ENCODE measurements around the gene LRG1. TPM values are rescaled to one million over a fixed set of nuclear protein-coding genes. Genes with fewer than 3 reads are reported as not detected.
A peak's percentile ranks its signal among the peaks of the same experiment; 100 is the strongest.

LRG1 gene
- total and polyA plus RNA-seq, 10 donors: 1.7 to 54.0 (median 12.3) TPM

GRCh38 chr19:4586691-4587090 lies 46.9 kb upstream of the LRG1 start:
- Histone ChIP-seq H3K36me3 (no peaks in the 10 kb centered on the region), H3K27me3 (replicated peaks in 1 of 7) (peaks cover 0 to 98% (median 50%) of the 10 kb centered on the region in 7 donors)

DNA sequence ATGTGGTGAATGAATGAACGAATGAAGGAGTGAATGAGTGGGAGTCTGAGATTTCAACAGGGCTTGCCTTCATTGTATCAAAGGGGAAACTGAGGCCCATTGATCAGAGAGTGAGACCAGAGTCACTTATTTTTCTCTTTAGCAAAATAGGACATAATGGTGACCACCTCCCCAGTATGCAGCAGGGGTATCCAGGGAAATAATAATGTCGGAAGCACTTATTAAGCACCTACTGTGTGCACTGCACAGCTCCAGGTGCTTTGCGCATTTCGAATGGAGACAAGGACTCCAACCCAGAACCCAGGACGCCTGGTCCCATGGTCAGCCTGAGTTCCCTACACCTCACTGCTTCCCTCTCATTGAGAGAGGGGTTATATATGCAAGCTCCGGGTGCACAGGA lies 46.4 kb upstream of the LRG1 start:
- H3K4me3 ChIP-seq: no peak overlapping the region
- H3K9me3 ChIP-seq: no peaks in the 10 kb centered on the region
- no peak overlapping the region for H3K27ac ChIP-seq
- DNase-seq: no peak
- no peak for TF ChIP-seq POLR2A (IDR thresholded peaks at IDR 0.05)
- no peak for TF ChIP-seq POLR2AphosphoS5 (IDR thresholded peaks at IDR 0.05)
- TF ChIP-seq CTCF (IDR thresholded peaks at IDR 0.05 in 8 of 11, conservative IDR thresholded peaks at IDR 0.05 in 3 of 11): no peak
- peaks cover 0 to 97% (median 50%) of the 10 kb centered on the region in 7 donors for H3K27me3 ChIP-seq (replicated peaks in 1 of 7)
- H3K36me3 ChIP-seq: no peaks in the 10 kb centered on the region
- intact Hi-C loops (cut with DNase I; ENCODE audit: low total_unique reads): no loop called here
- WGBS, 5 donors: 55 to 82% (median 72%) methylated on average over 6 of the region's 6 CpGs
- H3K4me1 ChIP-seq: peaks cover 17 to 38% (median 34%) of the 10 kb centered on the region in 6 donors

More at GRCh38 chr19:4586691-4587090, 46.9 kb upstream of the LRG1 start:
- peaks cover 17 to 37% (median 32%) of the 10 kb centered on the region in 6 donors for H3K4me1 ChIP-seq
- H3K9me3 ChIP-seq: no peaks in the 10 kb centered on the region
- WGBS, 5 donors: 67 to 87% (median 83%) methylated on average over 6 of the region's 6 CpGs
- no peak for TF ChIP-seq POLR2A (IDR thresholded peaks at IDR 0.05)
- no peak for TF ChIP-seq POLR2AphosphoS5 (IDR thresholded peaks at IDR 0.05)
- TF ChIP-seq CTCF (IDR thresholded peaks at IDR 0.05 in 8 of 11, conservative IDR thresholded peaks at IDR 0.05 in 3 of 11): no peak
- no peak overlapping the region for H3K27ac ChIP-seq
- no peak for DNase-seq
- intact Hi-C loops (cut with DNase I; ENCODE audit: low total_unique reads): no loop called here
- no peak overlapping the region for H3K4me3 ChIP-seq

DNA sequence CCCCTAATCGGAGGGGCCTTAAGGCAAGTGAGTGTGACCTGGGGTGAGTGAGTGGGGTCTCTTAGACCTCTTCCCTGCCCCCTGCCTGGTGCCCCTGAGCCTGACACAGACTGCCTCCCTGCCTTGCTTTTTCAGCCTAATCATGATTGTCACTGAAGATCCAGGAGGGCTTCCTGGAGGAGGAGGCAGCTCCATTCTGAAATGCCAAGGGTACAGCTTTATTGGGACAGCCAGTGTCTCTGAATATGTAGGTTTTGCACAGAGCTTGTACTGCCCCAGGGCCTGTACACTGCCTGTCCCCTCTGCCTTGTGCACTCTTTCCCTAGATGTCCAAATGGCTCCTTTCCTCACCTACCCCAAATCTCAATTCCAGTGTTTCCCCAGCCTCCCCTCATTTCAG lies 45.7 kb upstream of the LRG1 start:
- WGBS, 5 donors: 79 to 100% (median 93%) methylated on average over 1 of the region's 1 CpG
- Histone ChIP-seq H3K4me3 (no peak overlapping the region), H3K4me1 (peaks cover 17 to 42% (median 36%) of the 10 kb centered on the region in 6 donors), H3K27me3 (replicated peaks in 1 of 7) (peaks cover under 1 to 97% (median 52%) of the 10 kb centered on the region in 7 donors), H3K27ac (no peak overlapping the region), H3K36me3 (no peaks in the 10 kb centered on the region), H3K9me3 (no peaks in the 10 kb centered on the region)
- intact Hi-C loops (cut with DNase I; ENCODE audit: low total_unique reads): no loop called here
- TF ChIP-seq POLR2AphosphoS5 (IDR thresholded peaks at IDR 0.05) (no peak), CTCF (IDR thresholded peaks at IDR 0.05 in 8 of 11, conservative IDR thresholded peaks at IDR 0.05 in 3 of 11) (no peak), POLR2A (IDR thresholded peaks at IDR 0.05) (no peak)
- DNase-seq: no peak

DNA sequence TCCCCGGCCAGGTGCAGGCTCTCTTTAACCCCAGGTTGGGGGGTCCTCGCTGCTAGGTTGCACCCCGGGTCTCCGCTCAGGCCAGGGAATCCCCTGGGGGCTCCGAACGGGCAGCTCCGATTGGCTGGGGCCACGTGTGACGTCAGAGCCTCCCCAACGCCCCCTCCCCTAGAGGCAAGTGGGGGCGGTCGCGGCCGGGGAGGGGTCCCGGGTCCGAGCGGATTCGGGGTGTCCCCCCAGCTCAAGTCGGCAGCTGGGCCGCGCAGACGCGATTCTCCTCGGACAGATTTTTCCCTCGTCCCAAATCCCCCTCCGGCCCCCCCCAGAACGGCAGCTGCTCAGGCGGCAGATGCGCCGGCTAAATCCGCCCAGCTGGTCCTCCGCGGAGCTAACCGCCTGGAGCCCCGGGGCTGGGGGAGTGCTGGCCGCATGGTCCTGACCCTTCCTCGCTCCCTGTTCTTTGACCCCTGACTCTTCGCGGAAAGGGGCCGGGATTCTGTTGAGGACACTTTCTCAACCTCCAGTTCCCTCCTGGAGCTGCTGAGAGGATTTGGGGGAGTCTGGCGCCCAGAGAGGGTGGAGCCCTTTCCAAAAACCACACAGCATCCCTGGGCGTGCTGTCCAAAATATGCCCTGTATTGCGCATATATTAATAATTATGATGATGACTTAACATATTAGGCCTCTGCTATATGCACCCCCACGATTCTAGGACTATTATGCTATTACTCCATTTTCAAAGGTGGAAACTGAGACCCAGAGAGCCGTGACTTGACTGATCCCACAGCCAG lies 45.0 kb upstream of the LRG1 start:
- 8 to 20% (median 11%) methylated on average over 22 to 45 of the region's 45 CpGs for WGBS, 5 donors
- intact Hi-C loops (cut with DNase I; ENCODE audit: low total_unique reads): no loop called here
- Histone ChIP-seq H3K27ac (peak overlapping the region in 3 of 8 donors; percentile 58 to 79 (median 79)), H3K4me3 (peak overlapping the region; percentile 1 to 59 (median 20)), H3K4me1 (peaks cover 17 to 49% (median 39%) of the 10 kb centered on the region in 6 donors), H3K27me3 (replicated peaks in 1 of 7) (peaks cover 2 to 97% (median 58%) of the 10 kb centered on the region in 7 donors), H3K9me3 (no peaks in the 10 kb centered on the region), H3K36me3 (no peaks in the 10 kb centered on the region)
- no peak for DNase-seq
- TF ChIP-seq POLR2A (IDR thresholded peaks at IDR 0.05): no peak
- no peak for TF ChIP-seq POLR2AphosphoS5 (IDR thresholded peaks at IDR 0.05)
- no peak for TF ChIP-seq CTCF (IDR thresholded peaks at IDR 0.05 in 8 of 11, conservative IDR thresholded peaks at IDR 0.05 in 3 of 11)

Measured in spleen (tissue), 11 donors.